ENCODE data around the gene MYOM1.

GRCh38 chr18:3246635-3247239 lies 27.0 kb upstream of the MYOM1 start:
- TF ChIP-seq CTCF (IDR thresholded peaks at IDR 0.05) (no peak), POLR2A (IDR thresholded peaks at IDR 0.05) (no peak)
